Astrocyte of the spinal cord (primary cell): ENCODE measurements around the gene ADAM8.

Experiments used
- DNase-seq: peaks from one replicate; pipeline ENCODE4 v3.0.0; 2011; ENCODE audit warnings: low read depth, low spot score
- H3K4me3 ChIP-seq: 2 replicates; pipeline ENCODE4 v1.5.1; 2011; ENCODE audit warnings: low read depth, mild to moderate bottlenecking, low read length, moderate library complexity
- in situ Hi-C: cut with HindIII; loops from 2 replicates; pipeline ENCODE4 v1.10.0; 2017; ENCODE audit warnings: low sequenced_read_pairs
- TF ChIP-seq, protein P1 (sequence below): IDR thresholded peaks from 2 replicates; pipeline ENCODE4 v1.5.1; 2012; ENCODE audit warnings: low read depth, mild to moderate bottlenecking, low read length, inconsistent platforms

Gene ADAM8

DNA sequence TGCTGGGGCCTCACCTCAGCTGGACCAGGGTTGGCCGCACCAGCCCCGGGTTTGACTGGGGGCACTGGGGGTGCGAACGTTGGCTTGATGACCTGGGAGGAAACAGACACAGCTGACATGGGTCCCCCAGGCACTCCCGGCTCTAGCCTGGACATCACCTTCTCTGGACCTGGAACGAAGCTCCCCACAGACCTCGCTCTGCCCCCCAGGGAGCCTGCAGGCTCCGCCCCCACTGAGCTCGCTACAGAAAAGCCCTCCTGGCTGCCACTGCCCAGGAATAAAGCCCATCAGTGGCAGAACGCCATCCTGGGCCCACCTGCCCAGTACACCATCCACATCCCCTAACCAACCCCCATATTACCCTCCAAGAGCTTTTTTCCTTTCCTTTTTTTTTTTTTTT lies 13.0 kb downstream of the ADAM8 start:
- TF ChIP-seq, protein P1, sequence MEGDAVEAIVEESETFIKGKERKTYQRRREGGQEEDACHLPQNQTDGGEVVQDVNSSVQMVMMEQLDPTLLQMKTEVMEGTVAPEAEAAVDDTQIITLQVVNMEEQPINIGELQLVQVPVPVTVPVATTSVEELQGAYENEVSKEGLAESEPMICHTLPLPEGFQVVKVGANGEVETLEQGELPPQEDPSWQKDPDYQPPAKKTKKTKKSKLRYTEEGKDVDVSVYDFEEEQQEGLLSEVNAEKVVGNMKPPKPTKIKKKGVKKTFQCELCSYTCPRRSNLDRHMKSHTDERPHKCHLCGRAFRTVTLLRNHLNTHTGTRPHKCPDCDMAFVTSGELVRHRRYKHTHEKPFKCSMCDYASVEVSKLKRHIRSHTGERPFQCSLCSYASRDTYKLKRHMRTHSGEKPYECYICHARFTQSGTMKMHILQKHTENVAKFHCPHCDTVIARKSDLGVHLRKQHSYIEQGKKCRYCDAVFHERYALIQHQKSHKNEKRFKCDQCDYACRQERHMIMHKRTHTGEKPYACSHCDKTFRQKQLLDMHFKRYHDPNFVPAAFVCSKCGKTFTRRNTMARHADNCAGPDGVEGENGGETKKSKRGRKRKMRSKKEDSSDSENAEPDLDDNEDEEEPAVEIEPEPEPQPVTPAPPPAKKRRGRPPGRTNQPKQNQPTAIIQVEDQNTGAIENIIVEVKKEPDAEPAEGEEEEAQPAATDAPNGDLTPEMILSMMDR = no peak
- in situ Hi-C loops = no loop called here
- no peak overlapping the region for H3K4me3 ChIP-seq
- DNase-seq = no peak

DNA sequence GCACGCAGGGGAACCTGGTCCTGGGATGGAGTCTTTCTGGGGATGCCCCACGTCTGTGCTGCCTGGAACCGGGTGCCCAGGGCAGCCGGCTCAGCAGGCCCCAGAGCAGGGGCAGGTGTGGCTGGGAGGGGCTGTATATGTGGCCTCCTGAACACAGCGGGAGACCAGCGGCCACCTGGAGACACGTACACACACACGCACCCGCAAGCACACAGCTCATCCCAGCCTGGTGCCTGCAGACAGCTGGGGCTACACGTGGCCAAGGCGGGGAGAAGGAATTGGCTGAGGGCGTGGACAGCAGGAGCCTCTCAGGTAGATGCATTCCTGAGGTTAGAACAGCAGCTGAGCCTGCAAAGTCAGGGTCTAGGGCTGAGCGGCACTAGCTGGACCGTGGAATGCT lies 14.0 kb downstream of the ADAM8 start:
- in situ Hi-C loops = no loop called here
- no peak for DNase-seq
- H3K4me3 ChIP-seq = no peak overlapping the region
- TF ChIP-seq, protein P1 = no peak

- H3K4me3 ChIP-seq = peak overlapping the region; percentile 37
- in situ Hi-C loops = no loop called here
- TF ChIP-seq, protein P1 = no peak
- DNase-seq = peak; percentile 44
Measured at GRCh38 chr10:133261726-133262325, 14.8 kb downstream of the ADAM8 start.

DNA sequence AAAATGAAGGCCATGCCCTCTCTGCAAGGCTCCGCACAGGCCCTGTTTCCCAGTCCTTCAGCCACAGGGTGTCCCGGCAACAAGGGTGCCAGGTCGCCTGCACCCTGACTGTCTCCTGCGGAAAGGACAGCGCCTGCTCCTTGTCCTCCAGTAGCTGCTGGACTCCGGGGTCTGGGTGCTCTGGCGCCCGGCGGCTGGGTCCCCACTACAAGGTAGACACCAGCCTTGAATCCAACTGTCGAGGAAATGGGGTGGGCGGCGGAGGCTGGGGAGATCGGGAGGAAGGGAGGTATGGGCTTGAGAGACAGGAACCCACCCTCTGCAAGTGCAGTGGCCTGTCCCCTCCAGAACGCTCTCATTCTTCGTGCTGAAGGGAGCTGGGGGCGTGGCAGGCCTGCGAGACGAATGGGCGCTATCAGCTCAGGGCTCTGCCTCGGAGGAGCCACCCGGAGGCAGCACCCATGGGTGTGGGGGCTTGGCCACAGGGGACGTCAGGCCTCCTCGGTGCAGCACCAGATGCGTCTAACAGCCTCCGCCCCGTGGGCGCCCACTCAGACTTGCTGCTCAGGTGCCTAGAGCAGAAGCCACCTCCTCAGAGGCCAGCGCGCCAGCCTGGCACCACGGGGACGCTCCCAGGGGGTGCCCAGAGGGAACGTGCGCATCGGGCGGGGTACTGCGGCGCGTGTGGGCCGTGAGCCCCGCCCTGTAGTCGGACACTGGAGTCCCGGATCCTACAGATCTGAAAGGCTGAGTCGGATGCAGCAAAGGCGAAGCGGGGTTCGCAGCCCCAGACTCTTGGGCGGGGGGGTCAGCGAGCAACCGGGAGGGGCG lies 15.6 kb downstream of the ADAM8 start:
- TF ChIP-seq, protein P1 = no peak
- in situ Hi-C loops = no loop called here
- H3K4me3 ChIP-seq = peak overlapping the region; percentile 35
- peak; percentile 22 for DNase-seq

DNA sequence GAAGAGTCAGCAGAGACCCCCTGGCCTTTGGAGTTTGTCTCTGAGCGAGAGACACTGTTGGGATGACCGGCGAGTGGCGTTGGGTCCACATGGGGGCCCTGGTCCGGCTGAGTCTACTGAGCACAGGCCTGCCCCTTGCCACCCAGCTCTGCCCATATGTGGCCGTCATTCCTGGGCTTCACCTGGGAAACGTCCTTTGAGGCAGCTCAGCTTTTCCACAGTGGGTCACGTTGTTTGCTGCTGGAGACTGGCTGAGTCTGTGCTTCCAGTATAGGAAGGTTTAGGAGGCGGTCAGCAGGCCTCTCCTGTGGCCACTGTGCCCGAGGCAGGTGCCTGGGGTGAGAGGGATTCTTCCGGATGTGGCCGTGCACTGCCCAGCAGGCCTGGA lies 17.1 kb downstream of the ADAM8 start:
- in situ Hi-C loops = no loop called here
- no peak overlapping the region for H3K4me3 ChIP-seq
- DNase-seq = no peak
- TF ChIP-seq, protein P1 = no peak

DNA sequence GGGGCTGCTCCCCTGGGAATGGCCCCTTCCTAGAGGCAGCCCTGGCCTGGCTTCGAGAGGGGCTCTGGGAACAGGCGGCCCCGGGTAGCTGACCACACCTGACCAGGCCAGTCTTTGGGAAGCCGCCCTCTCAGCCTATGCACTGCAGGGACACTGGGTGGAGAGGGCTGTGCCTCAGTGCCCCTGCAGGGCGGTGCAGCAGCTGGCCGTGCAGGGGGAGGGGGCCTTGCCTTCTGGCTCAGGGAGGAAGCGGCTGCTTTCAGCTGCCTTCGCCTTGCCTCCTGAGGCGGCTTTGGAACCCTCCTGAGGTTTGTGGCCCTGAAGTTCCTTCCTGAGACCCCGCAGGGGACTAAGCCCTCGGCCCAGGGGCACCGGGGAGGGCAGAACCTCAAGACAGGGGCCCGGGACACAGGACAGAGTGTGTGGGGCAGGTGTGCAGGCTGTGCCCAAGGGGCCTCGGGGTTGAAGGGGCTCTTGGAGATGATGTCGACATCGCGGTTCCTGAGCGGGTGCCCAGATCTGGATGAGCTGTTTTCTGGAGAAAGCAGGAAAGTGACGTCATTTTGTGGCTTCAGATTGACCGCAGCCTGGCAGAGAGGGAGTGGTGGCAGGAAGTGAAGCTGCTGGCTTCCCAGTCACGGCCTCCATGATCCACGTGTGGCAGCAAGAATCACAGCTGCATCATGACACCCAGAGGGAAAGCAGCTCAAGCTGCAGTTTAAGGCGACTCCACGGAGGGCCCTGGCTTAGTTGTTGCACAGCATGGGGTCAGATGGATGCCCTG lies 17.7 kb downstream of the ADAM8 start:
- TF ChIP-seq, protein P1 = no peak
- DNase-seq = peak; percentile 99
- H3K4me3 ChIP-seq = no peak overlapping the region
- in situ Hi-C loops = no loop called here
